ENCODE data around the gene RACGAP1. TPM values are rescaled to one million over a fixed set of nuclear protein-coding genes. Genes with fewer than 3 reads are reported as not detected.

RACGAP1 gene
- total RNA-seq, 1 experiment from 2014 or later = 147 TPM

DNA sequence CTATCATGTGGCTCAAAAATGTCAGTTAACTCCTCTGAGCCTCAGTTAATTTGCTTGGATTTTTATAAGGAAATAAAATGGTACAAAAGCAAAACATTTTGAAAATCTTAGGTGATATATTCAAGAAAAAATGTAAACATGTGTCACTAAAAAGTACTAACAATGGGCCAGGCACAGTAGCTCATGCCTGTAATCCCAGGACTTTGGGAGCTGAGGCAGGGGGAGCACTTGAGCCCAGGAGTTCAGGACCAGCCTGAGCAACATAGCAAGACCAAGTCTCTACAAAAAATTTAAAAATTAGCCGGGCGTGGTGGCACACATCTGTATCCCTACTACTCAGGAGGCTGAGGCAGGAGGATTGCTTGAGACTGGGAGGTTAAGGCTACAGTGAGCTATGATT lies 26.8 kb downstream of the RACGAP1 start:
- no peak overlapping the region for H3K27ac ChIP-seq (ENCODE audit: low read length)
- H3K9me3 ChIP-seq (ENCODE audit: control insufficient read depth, insufficient read depth, low read depth, low read length) = no peaks in the 10 kb centered on the region
- ATAC-seq (no peak; the same call in 1 of the 2 replicates), DNase-seq (ENCODE audit: low read depth, low spot score) (no peak)
- TF ChIP-seq, protein P1, sequence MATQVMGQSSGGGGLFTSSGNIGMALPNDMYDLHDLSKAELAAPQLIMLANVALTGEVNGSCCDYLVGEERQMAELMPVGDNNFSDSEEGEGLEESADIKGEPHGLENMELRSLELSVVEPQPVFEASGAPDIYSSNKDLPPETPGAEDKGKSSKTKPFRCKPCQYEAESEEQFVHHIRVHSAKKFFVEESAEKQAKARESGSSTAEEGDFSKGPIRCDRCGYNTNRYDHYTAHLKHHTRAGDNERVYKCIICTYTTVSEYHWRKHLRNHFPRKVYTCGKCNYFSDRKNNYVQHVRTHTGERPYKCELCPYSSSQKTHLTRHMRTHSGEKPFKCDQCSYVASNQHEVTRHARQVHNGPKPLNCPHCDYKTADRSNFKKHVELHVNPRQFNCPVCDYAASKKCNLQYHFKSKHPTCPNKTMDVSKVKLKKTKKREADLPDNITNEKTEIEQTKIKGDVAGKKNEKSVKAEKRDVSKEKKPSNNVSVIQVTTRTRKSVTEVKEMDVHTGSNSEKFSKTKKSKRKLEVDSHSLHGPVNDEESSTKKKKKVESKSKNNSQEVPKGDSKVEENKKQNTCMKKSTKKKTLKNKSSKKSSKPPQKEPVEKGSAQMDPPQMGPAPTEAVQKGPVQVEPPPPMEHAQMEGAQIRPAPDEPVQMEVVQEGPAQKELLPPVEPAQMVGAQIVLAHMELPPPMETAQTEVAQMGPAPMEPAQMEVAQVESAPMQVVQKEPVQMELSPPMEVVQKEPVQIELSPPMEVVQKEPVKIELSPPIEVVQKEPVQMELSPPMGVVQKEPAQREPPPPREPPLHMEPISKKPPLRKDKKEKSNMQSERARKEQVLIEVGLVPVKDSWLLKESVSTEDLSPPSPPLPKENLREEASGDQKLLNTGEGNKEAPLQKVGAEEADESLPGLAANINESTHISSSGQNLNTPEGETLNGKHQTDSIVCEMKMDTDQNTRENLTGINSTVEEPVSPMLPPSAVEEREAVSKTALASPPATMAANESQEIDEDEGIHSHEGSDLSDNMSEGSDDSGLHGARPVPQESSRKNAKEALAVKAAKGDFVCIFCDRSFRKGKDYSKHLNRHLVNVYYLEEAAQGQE (IDR thresholded peaks at IDR 0.05; ENCODE audit: insufficient read depth in 1 of 2, low read depth in 2 of 2, low read length in 1 of 2) = no peak
- TF ChIP-seq CTCF (IDR thresholded peaks at IDR 0.05) (no peak), POLR2AphosphoS5 (IDR thresholded peaks at IDR 0.05; ENCODE audit: low read depth, low read length) (no peak), SIN3A (IDR thresholded peaks at IDR 0.05; ENCODE audit: borderline replicate concordance, insufficient read depth, low read depth, low read length) (no peak), TCF7L2 (IDR thresholded peaks at IDR 0.05; ENCODE audit: low read depth, low read length) (no peak)
- H3K4me3 ChIP-seq (ENCODE audit: low read depth in 2 of 2, low read length in 2 of 2) = no peak overlapping the region
- no TSS peak for BruUV-seq (replicated peaks)
- in situ Hi-C loops (cut with HindIII; ENCODE audit: low pct_unique_long_range_greater_than_20kb, low sequenced_read_pairs) (no loop called here), intact Hi-C loops (cut with micrococcal nuclease; ENCODE audit: unreplicated experiment) (no loop called here)
- ChIA-PET POLR2A (no interaction called here), CTCF (interaction anchor here (0.7 kb wide), 1 partner anchor 61 kb away, joined by 4 read pairs; no protein-coding TSS in a partner anchor)
- H3K36me3 ChIP-seq (ENCODE audit: control insufficient read depth, insufficient read depth, low read length) = peaks cover 44% of the 10 kb centered on the region
- H3K27me3 ChIP-seq (ENCODE audit: control insufficient read depth, insufficient read depth, low read length) = no peaks in the 10 kb centered on the region
- no peaks in the 10 kb centered on the region for H3K4me1 ChIP-seq (ENCODE audit: control insufficient read depth, insufficient read depth, low read length)

DNA sequence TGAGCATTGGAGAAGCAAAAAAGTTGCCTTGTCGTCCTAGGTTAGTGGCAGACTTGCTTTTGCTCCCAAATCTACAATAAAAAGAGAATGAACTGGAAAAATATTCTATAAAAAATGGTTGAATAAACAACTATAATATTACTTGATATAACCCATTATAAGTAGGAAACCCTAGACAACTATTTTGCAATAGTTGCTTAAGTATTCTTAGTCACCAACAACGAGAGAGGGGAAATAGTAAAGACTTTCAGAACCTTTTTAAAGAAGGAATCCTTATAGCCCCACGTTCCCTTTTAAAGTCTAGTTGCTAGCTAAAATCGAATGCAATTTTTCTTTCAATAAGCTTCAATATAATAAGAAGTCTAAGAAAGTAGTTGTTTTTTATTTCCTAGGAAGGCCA lies 35.0 kb downstream of the RACGAP1 start:
- POLR2A ChIA-PET = no interaction called here

More for the DNA sequence above, 35.0 kb downstream of the RACGAP1 start:
- H3K4me1 ChIP-seq (ENCODE audit: control insufficient read depth, insufficient read depth, low read length) = no peaks in the 10 kb centered on the region
- H3K36me3 ChIP-seq (ENCODE audit: control insufficient read depth, insufficient read depth, low read length) = peaks cover 54% of the 10 kb centered on the region
- in situ Hi-C loops (cut with HindIII; ENCODE audit: low pct_unique_long_range_greater_than_20kb, low sequenced_read_pairs) (no loop called here), intact Hi-C loops (cut with micrococcal nuclease; ENCODE audit: unreplicated experiment) (no loop called here)
- H3K27ac ChIP-seq (ENCODE audit: low read length) = no peak overlapping the region
- CTCF ChIA-PET = no interaction called here
- ATAC-seq (no peak), DNase-seq (ENCODE audit: low read depth, low spot score) (no peak)
- BruUV-seq (replicated peaks) = no TSS peak
- H3K9me3 ChIP-seq (ENCODE audit: control insufficient read depth, insufficient read depth, low read depth, low read length) = no peaks in the 10 kb centered on the region
- no peaks in the 10 kb centered on the region for H3K27me3 ChIP-seq (ENCODE audit: control insufficient read depth, insufficient read depth, low read length)
- no peak overlapping the region for H3K4me3 ChIP-seq (ENCODE audit: low read depth in 2 of 2, low read length in 2 of 2)
- no peak for TF ChIP-seq SIN3A (IDR thresholded peaks at IDR 0.05; ENCODE audit: borderline replicate concordance, insufficient read depth, low read depth, low read length)
- TF ChIP-seq, protein P1 (IDR thresholded peaks at IDR 0.05; ENCODE audit: insufficient read depth in 1 of 2, low read depth in 2 of 2, low read length in 1 of 2) = no peak
- TF ChIP-seq TCF7L2 (IDR thresholded peaks at IDR 0.05; ENCODE audit: low read depth, low read length) = no peak
- no peak for TF ChIP-seq CTCF (IDR thresholded peaks at IDR 0.05)
- TF ChIP-seq POLR2AphosphoS5 (IDR thresholded peaks at IDR 0.05; ENCODE audit: low read depth, low read length) = no peak
